KBM-7 (cell line): ENCODE measurements around the gene CRYAB.
"Not testable (repeated sequence)": the region's sequence is repeated elsewhere in the genome, so short reads cannot be mapped to it uniquely, and the experiment has no call there.

ENCODE experiments used
- DNase-seq: peaks from one replicate; pipeline ENCODE4 v3.0.0-alpha.2; 2015
- in situ Hi-C: fragments of 300-500 bp; cut with MboI; formaldehyde crosslinking; loops from 2 replicates; pipeline ENCODE4 v1.14.3; 2020; ENCODE audit warnings: low sequenced_read_pairs, low pct_unique_long_range_greater_than_20kb, mixed read lengths

CRYAB gene

DNA sequence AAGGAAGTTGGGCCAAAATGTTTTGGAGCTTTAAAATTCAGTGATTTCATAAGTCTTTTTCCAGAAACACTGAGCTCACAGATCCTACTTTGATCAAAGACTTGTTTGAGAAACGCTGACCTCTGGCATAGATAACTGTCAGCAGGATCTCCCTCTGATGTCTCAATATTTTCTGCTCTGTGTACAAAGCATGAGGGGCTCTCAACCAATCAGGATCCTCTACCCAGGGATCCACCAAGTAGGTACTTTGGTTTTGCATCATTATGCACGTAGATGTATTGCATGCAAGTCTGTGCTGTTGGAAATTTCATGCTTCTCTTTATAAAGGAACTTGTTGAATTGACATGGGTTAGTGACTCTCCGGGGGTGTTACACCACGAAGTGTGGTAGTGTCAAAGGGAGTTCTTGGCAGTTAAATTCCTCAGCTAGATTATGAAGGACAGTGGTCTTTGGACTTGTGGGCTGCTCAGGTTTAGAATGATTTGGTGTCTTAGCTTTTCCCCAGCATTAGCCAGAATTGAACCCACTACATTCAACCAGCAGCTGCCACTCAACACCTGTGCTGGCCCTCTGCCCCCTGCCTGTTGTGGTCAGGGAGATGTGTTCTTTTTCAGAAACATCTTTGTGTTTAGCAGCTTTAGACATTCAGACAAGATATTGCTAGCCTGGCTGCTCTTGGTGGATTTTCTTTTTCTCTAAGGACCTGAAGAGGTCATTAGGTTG is 23.9 kb upstream of the CRYAB start:
- in situ Hi-C loops, result no loop called here
- DNase-seq, result no peak

DNA sequence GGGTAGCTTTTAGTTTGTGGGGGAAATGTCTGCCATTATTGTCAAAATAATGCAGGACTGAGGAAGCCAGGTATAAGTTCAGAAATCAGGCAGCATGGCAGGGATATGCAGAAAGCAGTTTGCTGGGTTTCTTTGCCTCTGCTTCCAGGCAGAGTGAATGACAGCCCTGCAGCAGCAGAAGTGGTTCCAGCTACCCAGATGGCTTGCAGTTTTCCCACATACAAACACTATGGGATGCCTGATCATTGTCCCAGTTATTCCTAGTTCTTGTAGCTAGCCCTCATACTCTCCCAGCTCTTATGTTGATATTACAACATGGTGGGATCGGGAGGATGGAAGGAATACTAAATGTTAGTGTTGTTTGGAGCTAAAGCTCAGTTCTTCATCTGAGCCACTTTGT is 22.7 kb upstream of the CRYAB start:
- no peak for DNase-seq
- in situ Hi-C loops, result no loop called here

DNA sequence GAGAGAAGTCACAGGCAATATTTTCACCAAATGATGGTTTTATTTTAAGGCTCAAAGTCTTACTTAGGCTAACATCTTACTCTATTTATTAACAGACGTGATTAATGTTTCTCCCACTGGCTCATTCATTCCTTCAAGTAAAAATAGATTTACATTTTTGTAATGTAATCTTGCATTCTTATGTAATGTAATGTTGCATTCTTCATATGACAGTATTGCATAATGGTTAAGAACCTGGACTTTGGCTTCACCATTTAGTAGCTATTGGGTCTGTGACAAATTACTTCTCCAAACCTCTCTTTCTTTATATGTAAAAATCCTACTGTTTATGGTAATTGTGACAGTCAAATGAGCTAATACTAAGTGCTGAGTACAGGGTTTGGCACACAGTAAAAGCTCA is 22.3 kb upstream of the CRYAB start:
- in situ Hi-C loops, result no loop called here
- DNase-seq, result no peak

DNA sequence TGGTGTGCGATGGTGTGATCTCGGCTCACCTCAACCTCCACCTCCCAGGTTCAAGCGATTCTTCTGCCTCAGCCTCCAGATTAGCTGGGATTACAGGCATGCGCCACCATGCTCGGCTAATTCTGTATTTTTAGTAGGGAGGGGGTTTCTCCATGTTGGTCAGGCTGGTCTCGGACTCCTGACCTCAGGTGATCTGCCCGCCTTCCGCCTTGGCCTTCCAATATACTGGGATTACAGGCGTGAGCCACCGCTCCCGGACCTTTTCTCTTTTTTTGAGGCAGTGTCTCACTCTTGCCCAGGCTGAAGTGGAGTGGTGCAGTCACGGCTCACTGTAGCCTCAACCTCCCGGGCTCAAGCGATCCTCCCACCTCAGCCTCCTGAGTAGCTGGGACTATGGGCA is 21.6 kb upstream of the CRYAB start:
- DNase-seq, in situ Hi-C loops: not testable (repeated sequence)

DNA sequence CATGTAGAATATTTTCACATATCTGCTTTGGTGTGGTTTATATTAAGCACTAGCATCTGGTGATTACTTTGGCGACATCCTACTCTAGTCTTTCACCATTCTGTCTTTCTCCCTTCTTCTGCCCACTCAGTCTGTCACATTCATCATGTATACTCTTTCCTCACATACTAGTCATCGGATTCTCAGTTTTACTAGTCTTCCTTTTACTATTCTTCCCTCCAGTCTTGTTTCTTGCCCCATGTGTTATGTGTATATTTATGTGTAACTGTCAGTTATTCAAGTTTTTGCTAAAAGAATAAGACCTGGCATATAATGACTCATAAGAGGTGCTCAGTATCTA is 21.0 kb upstream of the CRYAB start:
- no peak for DNase-seq
- in situ Hi-C loops, result no loop called here

DNA sequence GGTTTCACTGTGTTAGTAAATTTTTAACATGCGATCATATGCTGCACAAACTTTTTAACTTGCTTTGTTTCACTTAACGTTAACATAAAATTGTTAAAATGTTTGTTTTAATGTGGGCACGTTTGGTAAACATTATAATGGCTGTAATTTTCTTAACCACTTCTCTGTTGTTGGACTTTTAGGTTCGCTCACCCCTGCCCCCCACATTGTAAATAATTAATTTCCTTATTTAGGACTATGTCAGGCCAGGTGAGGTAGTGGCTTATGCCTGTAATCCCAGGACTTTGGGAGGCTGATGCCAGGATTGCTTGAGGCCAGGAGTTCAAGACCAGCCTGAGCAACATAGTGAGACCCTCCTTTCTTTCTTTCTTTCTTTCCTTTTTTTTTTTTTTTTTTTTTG is 18.9 kb upstream of the CRYAB start:
- no peak for DNase-seq
- in situ Hi-C loops, result no loop called here

DNA sequence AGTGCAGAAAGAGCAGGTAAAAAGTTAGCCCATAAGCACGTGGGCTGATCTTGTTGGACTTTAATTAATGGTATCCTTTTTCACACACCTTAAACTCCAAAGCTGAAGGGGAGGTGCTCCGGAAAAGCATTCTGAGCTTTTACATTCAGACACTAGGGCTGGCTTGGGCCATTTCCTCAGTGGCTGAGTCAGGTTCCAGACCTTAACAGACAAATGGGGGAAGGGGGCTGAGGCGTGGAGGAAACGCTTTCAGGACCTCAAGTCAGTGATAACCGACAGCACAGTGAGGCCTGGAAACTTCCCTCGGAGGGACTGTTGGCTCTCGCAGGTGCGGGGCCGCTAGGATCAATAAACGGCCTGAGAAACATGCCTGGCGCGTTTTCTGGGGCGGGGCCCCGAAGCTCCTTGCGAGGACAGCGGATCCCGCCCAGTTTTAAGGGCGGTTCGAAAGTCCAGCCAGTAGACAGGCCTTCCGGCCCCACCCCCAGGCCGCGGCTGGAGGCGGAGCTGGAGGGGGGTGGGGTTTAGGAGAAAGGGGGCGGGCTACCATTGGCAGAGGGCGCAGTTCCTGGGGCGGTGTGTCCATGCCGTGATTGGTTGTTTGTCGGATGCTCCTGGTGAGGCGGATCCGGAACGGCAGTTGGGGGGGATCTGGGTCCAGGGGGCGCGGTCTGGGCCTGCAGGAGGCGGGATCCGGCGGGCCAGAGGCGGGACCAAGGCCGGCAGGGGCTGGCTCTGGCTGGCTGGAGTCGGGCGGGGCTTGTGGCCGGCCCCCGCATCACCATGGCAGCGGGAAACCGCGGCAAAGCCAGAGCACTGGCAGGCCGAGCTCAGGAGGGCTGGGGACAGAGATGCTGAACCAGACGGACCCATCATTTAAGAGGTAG is 15.2 kb upstream of the CRYAB start:
- peak; percentile 95 for DNase-seq
- in situ Hi-C loops, result no loop called here

DNA sequence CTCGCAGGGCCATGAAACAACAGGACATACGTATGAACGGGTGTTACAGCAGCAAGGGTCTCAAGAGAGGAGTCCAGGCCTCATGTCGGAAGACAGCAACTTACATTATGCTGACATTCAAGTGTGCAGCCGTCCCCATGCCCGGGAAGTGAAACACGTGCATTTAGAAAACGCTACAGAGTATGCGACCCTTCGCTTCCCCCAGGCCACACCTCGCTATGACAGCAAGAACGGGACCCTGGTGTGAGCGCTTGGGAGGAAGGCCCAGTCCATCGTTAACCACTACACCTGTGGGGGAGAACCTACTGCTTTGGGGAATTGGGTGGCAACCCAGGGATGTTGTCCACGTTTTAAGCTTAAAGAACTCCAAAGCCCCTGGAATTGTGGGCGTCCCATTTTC is 14.4 kb upstream of the CRYAB start:
- no peak for DNase-seq
- in situ Hi-C loops, result no loop called here

DNA sequence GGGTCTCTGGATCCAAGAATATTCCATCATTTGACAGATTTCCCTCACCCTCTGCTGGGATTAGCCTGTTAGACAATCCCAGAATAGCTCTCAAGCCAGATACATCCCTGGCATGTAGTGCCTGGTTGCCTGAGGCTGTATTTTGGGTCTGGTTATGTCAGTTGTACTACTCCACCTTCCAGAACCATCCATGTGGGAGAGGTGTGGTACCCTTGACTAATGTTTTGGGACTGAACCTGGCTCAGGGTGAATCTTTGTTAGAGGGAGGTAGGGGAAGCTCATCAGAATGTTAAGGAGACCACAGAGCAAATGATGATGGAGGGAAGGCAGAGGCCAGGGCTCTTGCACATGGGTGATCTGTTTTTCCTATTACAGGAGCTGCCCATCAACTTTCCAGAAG is 12.4 kb upstream of the CRYAB start:
- no peak for DNase-seq
- in situ Hi-C loops, result no loop called here

DNA sequence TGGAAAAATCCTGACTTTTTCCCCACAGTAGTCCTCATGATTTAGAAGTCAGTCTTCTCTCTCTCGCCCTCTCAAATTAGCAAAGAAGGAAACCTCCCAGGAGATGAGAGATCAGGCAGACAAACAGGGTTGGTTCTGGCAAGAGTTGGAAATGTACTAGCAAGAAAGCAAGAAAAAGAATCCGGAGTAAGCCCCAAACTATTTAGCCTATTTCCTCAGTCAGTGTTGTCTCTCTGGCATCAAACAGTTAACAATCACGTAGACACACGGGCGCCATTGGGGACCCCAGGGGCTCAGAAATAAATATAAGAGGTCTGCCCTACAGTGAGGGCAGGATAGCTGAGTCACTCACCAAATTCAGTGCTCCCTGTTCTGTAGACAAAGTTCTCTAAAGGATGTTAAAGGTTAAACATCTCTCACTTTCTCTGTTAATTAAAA is 11.8 kb upstream of the CRYAB start:
- in situ Hi-C loops, result no loop called here
- no peak for DNase-seq

DNA sequence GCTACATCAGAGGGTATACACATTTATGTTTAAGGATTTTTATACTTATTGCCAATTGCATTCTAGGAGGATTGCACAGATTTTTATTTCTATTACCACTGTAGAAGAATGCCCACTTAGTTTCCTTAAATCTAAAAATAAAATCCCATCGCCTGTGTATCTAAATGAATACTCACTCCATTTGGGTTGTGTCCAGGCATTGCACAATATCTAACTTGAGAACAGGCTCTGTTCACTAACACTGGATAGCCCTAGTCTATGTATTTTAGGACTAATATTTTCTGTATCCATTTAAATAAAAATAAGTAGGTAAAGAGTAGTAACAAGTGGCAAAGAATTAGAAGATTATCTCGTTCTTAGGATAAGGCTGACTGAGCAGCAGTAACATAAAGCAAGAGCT is 11.2 kb upstream of the CRYAB start:
- DNase-seq, result no peak
- in situ Hi-C loops, result no loop called here

DNA sequence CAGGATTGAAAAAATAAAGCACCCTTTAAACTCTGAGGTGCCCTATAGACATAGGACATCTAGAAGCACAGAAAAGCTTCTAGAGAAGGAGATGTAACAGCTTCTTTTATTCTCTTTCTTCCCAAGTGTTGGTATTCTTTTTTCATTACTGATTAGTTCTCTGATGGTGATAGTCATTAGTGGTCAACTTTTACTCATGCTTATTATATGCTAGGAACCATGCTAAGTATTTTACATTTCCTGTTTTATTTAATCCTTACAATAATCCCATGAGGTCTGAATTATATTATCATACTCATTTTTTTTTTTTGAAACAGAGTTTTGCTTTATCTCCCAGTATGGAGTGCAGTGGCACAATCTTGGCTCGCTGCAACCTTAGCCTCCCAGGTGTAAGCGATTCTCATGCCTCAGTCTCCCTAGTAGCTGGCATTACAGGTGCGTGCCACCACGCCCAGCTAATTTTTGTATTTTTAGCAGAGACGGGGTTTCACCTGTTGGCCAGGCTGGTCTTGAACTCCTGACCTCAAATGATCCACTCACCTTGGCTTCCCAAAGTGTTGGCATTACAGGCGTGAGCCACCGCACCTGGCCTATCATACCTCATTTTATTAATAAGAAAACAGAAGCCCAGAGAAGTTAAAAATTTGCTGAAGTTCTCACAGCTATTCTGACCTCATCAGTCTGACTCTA is 10.1 kb upstream of the CRYAB start:
- no peak for DNase-seq
- in situ Hi-C loops, result no loop called here

DNA sequence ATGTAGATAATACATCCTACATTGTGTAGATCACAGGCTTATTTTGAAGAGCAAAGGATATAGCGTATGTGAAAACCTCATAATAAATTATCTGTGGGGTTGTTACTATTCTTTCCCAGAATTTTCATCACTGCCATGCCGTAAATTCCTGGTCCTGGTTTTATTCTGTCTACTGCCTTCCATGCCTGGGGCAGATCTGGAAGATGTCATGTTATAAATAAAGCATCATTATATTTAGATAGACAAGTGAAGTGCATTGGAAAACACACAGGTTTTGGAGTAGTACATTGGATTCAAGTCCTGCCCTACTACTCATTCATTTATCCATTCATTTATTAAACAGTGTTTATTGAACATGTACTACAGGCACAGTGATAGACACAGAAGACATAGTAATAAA is 9.3 kb upstream of the CRYAB start:
- in situ Hi-C loops, result no loop called here
- no peak for DNase-seq

DNA sequence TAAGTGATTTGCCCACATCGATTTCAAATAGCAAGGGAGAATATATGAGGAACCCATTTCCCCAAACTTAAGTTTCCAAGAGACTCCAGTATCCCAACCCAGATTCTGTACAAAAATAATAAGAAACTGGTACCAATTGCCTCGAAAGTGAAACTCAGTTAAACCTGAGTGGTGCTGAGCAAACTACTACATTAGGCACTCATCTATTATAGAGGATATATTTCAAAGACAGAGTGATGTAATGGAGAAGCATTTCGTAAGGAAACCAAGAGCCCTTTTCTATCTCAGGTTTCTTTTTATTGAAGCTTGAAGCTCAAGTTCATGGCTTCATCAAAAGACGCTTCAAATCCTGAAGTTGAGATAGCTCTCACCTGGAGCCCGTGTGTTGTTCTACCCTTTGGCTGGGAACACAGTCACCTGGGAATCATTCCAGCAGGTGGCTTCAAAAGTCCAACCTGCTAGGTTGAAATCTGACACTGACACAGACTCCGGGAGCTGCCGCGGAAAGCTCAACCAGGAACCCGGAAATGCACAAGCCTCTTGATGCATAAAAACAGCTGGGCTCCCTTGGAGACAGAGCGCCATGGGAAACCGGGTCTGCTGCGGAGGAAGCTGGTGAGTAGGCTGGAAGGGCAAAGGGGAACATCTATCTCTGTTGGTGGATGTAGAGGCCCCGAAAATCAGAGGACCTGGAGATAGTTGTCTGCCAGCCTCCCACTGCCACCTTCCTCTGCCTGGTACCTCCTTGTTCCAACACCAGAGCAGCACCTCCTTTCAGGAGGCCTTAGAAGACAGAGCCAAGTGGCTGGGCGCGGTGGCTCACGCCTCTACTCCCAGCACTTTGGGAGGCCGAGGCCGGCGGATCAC is 7.1 kb upstream of the CRYAB start, which contains the start of gene C11orf52:
TSS of gene C11orf52 (plus strand) at position 524 of the 867 bp plus-strand sequence. CDS start at position 584, 60 bp downstream.
- no peak for DNase-seq
- in situ Hi-C loops, result no loop called here

DNA sequence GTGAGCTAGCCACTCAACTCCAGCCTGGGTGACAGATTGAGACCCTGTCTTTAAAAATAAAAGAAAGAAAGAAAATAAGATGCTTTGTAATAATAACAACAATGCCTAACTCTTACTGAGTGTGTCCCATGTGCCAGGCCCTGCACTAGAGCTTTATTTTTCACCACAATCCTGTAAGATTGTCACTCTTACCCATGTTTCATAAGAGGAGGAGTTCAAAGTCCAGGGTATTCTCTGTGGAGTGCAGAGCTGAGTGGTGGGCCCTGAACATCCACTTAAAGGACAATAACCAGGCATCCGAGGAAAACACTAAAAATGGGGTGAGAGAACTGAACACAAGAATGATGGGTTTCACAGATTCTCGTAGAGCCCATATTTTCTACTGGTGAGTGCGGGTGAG is 6.2 kb upstream of the CRYAB start:
- in situ Hi-C loops, result no loop called here
- no peak for DNase-seq

DNA sequence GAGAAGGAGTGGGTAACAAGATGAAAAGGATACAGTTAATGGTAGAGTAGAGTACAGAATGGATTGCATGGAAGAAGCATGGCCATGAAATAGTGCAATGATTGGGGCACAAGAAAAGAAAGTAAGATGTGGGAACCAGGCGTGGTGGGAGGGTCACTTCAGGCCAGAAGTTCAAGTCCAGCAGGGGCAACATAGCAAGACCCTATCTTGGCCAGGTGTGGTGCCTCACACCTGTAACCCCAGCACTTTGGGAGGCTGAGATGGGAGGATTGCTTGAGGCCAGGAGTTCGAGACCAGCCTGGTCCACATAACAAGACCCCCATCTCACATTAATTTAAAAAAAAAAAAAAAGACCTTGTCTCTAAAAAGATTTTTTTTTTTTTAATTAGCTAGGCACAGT is 5.7 kb upstream of the CRYAB start:
- in situ Hi-C loops, result no loop called here
- no peak for DNase-seq

DNA sequence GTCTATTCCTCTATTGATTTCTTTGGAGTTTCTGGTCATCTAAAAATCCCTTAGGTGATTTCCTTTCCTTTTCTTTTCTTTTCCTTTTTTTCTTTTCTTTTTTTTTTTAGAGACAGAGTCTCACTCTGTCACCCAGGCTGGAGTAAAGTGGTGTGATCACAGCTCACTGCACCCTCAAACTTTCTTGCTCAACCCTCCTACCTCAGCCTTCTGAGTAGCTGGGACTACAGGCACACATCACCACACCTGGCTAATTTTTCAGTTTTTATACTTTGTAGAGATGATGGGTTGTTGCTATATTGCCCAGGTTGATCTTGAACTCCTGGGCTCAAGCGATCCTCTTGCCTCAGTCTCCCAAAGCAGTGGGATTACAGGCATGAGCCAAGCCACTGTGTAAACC is 5.2 kb upstream of the CRYAB start:
- DNase-seq, result no peak
- in situ Hi-C loops, result no loop called here

DNA sequence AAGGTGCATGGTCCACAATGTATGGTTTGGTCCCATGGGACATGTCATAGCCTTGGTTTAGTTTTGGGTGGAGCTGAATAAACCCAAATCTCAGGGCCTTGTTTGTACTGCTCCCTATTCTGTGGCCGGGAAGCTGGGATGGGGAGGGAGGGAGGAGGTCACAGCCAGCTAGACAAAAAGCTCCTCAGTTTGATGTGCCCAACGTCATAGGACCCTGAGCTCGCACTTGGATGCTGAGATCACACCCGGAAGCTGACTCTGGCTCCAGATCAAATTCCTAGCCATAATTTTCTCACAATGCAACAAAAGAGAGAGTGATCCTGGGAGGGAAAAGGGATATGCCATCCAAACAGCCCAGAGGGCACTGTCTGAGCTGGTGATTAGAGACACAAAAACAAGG is 2.4 kb upstream of the CRYAB start:
- DNase-seq, result no peak
- in situ Hi-C loops, result no loop called here
